H1 (cell line): ENCODE measurements around the gene MRPS27. TPM values are rescaled to one million over a fixed set of nuclear protein-coding genes. Genes with fewer than 3 reads are reported as not detected.

Source experiments
- CTCF ChIA-PET: fragments of 300-600 bp; sonication (Branson Sonifier 250); formaldehyde crosslinking; loops from one replicate; lab custom pipeline; 2021; ENCODE audit not compliant: partially characterized antibody; lab: Charles Lee
- POLR2A ChIA-PET: fragments of 300-600 bp; sonication (Branson Sonifier 250); formaldehyde crosslinking; loops from one replicate; lab custom pipeline; 2021; ENCODE audit warnings: inconsistent platforms; ENCODE audit not compliant: partially characterized antibody; lab: Charles Lee
- DNase-seq, 2 experiments: peaks; one replicate each; pipeline versions ENCODE4 v3.0.0 to v3.0.0-alpha.2; 2010 to 2022; ENCODE audit warnings: low spot score in 2 of 2, low read depth in 1 of 2, mixed read lengths in 1 of 2
- FAIRE-seq: peaks from 2 replicates; lab custom pipeline; 2011; peaks lifted over from hg19 to GRCh38; lab: Jason Lieb, UNC
- H2AFZ ChIP-seq: 2 replicates; pipeline ENCODE4 v1.8.1; 2012; ENCODE audit warnings: low read length, inconsistent platforms
- H2AK5ac ChIP-seq: 2 replicates; pipeline ENCODE4 v1.6.1; 2013; ENCODE audit warnings: low read depth, low read length
- H2BK120ac ChIP-seq: replicated peaks from 2 replicates; pipeline ENCODE3; 2013; ENCODE audit warnings: low read depth, low read length, inconsistent platforms
- H2BK12ac ChIP-seq: 2 replicates; pipeline ENCODE4 v1.6.1; 2013; ENCODE audit warnings: low read depth, low read length
- H2BK15ac ChIP-seq: 2 replicates; pipeline ENCODE4 v1.6.1; 2013; ENCODE audit warnings: low read length
- H2BK20ac ChIP-seq: 2 replicates; pipeline ENCODE4 v1.6.1; 2013; ENCODE audit warnings: low read length
- H2BK5ac ChIP-seq: 2 replicates; pipeline ENCODE4 v1.6.1; 2013; ENCODE audit warnings: low read depth, low read length
- H3K14ac ChIP-seq: 2 replicates; pipeline ENCODE4 v1.6.1; 2013; ENCODE audit warnings: inconsistent platforms; ENCODE audit not compliant: insufficient read length
- H3K18ac ChIP-seq: 2 replicates; pipeline ENCODE4 v1.6.1; 2013; ENCODE audit warnings: low read length; ENCODE audit errors: extremely low read depth
- H3K23ac ChIP-seq: 2 replicates; pipeline ENCODE4 v1.6.1; 2013; ENCODE audit warnings: inconsistent platforms; ENCODE audit not compliant: insufficient read length
- H3K23me2 ChIP-seq: 2 replicates; pipeline ENCODE4 v1.6.1; 2013; ENCODE audit warnings: low read depth, low read length
- H3K27ac ChIP-seq: 2 replicates; pipeline ENCODE4 v1.6.1; 2011; ENCODE audit warnings: low read depth, low read length, inconsistent platforms
- H3K27me3 ChIP-seq, 4 experiments: replicated peaks in 1 of 4; 1 replicate in 1 of 4; 2 replicates in 3 of 4; pipeline versions ENCODE4 v1.6.1 to v1.8.1; 2011 to 2013; ENCODE audit warnings: low read length in 3 of 4, mild to moderate bottlenecking in 3 of 4, inconsistent platforms in 2 of 4, mixed read lengths in 2 of 4, moderate library complexity in 1 of 4; ENCODE audit not compliant: control insufficient read depth in 3 of 4, insufficient read depth in 3 of 4; ENCODE audit errors: extremely low read depth in 1 of 4
- H3K36me3 ChIP-seq, 4 experiments: 2 replicates each; pipeline versions ENCODE4 v1.6.1 to v1.8.1; 2011 to 2013; ENCODE audit warnings: mild to moderate bottlenecking in 4 of 4, low read length in 3 of 4, moderate library complexity in 2 of 4, control low read depth in 1 of 4, inconsistent platforms in 1 of 4; ENCODE audit not compliant: insufficient read depth in 4 of 4, control insufficient read depth in 2 of 4
- H3K4ac ChIP-seq: replicated peaks from 2 replicates; pipeline ENCODE3; 2013; ENCODE audit warnings: low read length, low read depth, mixed read lengths, inconsistent platforms; ENCODE audit not compliant: insufficient read length
- H3K4me1 ChIP-seq, 4 experiments: replicated peaks in 1 of 4; 1 replicate in 1 of 4; 2 replicates in 3 of 4; pipeline versions ENCODE4 v1.6.1 to v1.8.1; 2011 to 2013; ENCODE audit warnings: low read length in 3 of 4, inconsistent platforms in 2 of 4, mixed read lengths in 1 of 4; ENCODE audit not compliant: insufficient read depth in 4 of 4, control insufficient read depth in 3 of 4
- H3K4me2 ChIP-seq, 2 experiments: 2 replicates each; pipeline versions ENCODE4 v1.6.1 to v1.8.1; 2011 to 2013; ENCODE audit warnings: low read depth in 2 of 2, low read length in 2 of 2, control low read depth in 1 of 2, inconsistent platforms in 1 of 2, mild to moderate bottlenecking in 1 of 2; ENCODE audit not compliant: insufficient read depth in 1 of 2
- H3K4me3 ChIP-seq, 4 experiments: fragments of 200-600, 300-600 bp in 1 of 4; sonication (generic), shearing (Covaris generic), sonication (Bioruptor Twin) in 1 of 4; 2 replicates each; pipeline versions ENCODE4 v1.5.1 to v1.8.1; 2011 to 2016; ENCODE audit warnings: low read length in 4 of 4, low read depth in 3 of 4, control low read depth in 2 of 4, inconsistent platforms in 2 of 4, mild to moderate bottlenecking in 2 of 4, mixed read lengths in 1 of 4, moderate library complexity in 1 of 4; ENCODE audit not compliant: insufficient read depth in 2 of 4; ENCODE audit errors: extremely low read depth in 1 of 4
- H3K56ac ChIP-seq: replicated peaks from 2 replicates; pipeline ENCODE3; 2013; ENCODE audit warnings: low read depth, mild to moderate bottlenecking, mixed read lengths, low read length, inconsistent platforms; ENCODE audit not compliant: insufficient read length
- H3K79me1 ChIP-seq: 2 replicates; pipeline ENCODE4 v1.6.1; 2013; ENCODE audit warnings: low read depth, low read length, control low read depth
- H3K79me2 ChIP-seq, 2 experiments: 2 replicates each; pipeline versions ENCODE4 v1.6.1 to v1.8.1; 2012 to 2013; ENCODE audit warnings: low read length in 2 of 2, mild to moderate bottlenecking in 2 of 2, inconsistent platforms in 1 of 2; ENCODE audit not compliant: insufficient read depth in 2 of 2, control insufficient read depth in 1 of 2
- H3K9ac ChIP-seq, 4 experiments: replicated peaks in 1 of 4; 1 replicate in 1 of 4; 2 replicates in 3 of 4; pipeline versions ENCODE4 v1.6.1 to v1.8.1; 2011 to 2013; ENCODE audit warnings: low read depth in 3 of 4, low read length in 3 of 4, control low read depth in 2 of 4, mild to moderate bottlenecking in 2 of 4, moderate library complexity in 2 of 4, inconsistent platforms in 1 of 4; ENCODE audit errors: extremely low read depth in 1 of 4
- H3K9me3 ChIP-seq, 2 experiments: 2 replicates each; pipeline versions ENCODE4 v1.6.1 to v1.8.1; 2012 to 2013; ENCODE audit warnings: mild to moderate bottlenecking in 2 of 2, moderate library complexity in 2 of 2, control low read depth in 1 of 2, inconsistent platforms in 1 of 2, low read depth in 1 of 2, low read length in 1 of 2, mixed read lengths in 1 of 2; ENCODE audit not compliant: insufficient read depth in 2 of 2
- H4K20me1 ChIP-seq, 2 experiments: replicated peaks in 1 of 2; 2 replicates each; pipeline versions ENCODE3 to v1.8.1; 2011 to 2013; ENCODE audit warnings: inconsistent platforms in 2 of 2, low read length in 2 of 2, mild to moderate bottlenecking in 1 of 2; ENCODE audit not compliant: insufficient read depth in 2 of 2, control insufficient read depth in 1 of 2
- H4K5ac ChIP-seq: 2 replicates; pipeline ENCODE4 v1.6.1; 2013; ENCODE audit warnings: low read length, low read depth, mixed read lengths, inconsistent platforms; ENCODE audit not compliant: insufficient read length
- H4K8ac ChIP-seq: 2 replicates; pipeline ENCODE4 v1.8.0; 2013; ENCODE audit warnings: mild to moderate bottlenecking, moderate library complexity, low read length, inconsistent platforms; ENCODE audit not compliant: insufficient read depth; ENCODE audit errors: extremely low read depth
- H4K91ac ChIP-seq: replicated peaks from 2 replicates; pipeline ENCODE3; 2013; ENCODE audit warnings: low read length, mixed read lengths, inconsistent platforms; ENCODE audit not compliant: insufficient read length
- BACH1 ChIP-seq: IDR thresholded peaks from 2 replicates; pipeline ENCODE4 v1.6.1; 2012; ENCODE audit warnings: low read length, improper control_type of control experiment
- CREB1 ChIP-seq: IDR thresholded peaks from 2 replicates; pipeline ENCODE4 v1.6.1; 2012; ENCODE audit warnings: inconsistent platforms
- JUN ChIP-seq: IDR thresholded peaks from 2 replicates; pipeline ENCODE4 v1.6.1; 2011; ENCODE audit warnings: low read depth, mild to moderate bottlenecking, improper control_type of control experiment, low read length
- RAD21 ChIP-seq, 2 experiments: IDR thresholded peaks in 1 of 2; conservative IDR thresholded peaks in 1 of 2; 2 replicates each; pipeline ENCODE4 v1.6.1; 2011; ENCODE audit warnings: low read depth in 2 of 2, low read length in 2 of 2, improper control_type of control experiment in 1 of 2, inconsistent platforms in 1 of 2, mild to moderate bottlenecking in 1 of 2, moderate library complexity in 1 of 2
- TCF12 ChIP-seq: IDR thresholded peaks from 2 replicates; pipeline ENCODE4 v1.6.1; 2011; ENCODE audit warnings: low read depth, mild to moderate bottlenecking, low read length
- WGBS, 2 experiments: shearing (Covaris generic) in 1 of 2; methylation state at CpG; one replicate each; pipeline versions ENCODE4 v1.1.6 to v1.1.7; 2013 to 2015; ENCODE audit warnings: low lambda C conversion rate in 2 of 2, mixed read lengths in 2 of 2, inconsistent platforms in 1 of 2, low coverage in 1 of 2, missing lambda C conversion rate in 1 of 2; ENCODE audit not compliant: insufficient replicate concordance in 2 of 2, insufficient coverage in 1 of 2, insufficient read length in 1 of 2; ENCODE audit errors: extremely low coverage in 1 of 2, missing lambda C conversion rate in 1 of 2; 5-methylcytosine and 5-hydroxymethylcytosine counted together
- polyA plus RNA-seq, 7 experiments: library from polyadenylated mRNA; depleted of rRNA in 3 of 7; stranded (reverse) in 5 of 7; unstranded in 2 of 7; fragments of >200 nt in 5 of 7; fragments of 200-250 nt in 2 of 7; gene quantifications; 1 replicate in 5 of 7; 2 replicates in 1 of 7; 4 replicates in 1 of 7; pipeline versions ENCODE4 v1.2.1 to v1.2.3, GENCODE V29; 2011 to 2013; ENCODE audit warnings: missing spikeins in 2 of 7, mixed read lengths in 2 of 7
- total RNA-seq: library from RNA; stranded (reverse); fragmentation: NEBNext Ultra II Directional; extraction: Animal tissue kit (Norgen Biotek cat#: 25700); gene quantifications from 2 replicates; pipeline ENCODE4 v1.2.1, GENCODE V29; 2021

The MRPS27 gene
- total and polyA plus RNA-seq, 2 of the 8 experiments (the other 6 are each of a cell fraction or from before 2014, with no cell fraction given): 93.2 to 102 TPM

DNA sequence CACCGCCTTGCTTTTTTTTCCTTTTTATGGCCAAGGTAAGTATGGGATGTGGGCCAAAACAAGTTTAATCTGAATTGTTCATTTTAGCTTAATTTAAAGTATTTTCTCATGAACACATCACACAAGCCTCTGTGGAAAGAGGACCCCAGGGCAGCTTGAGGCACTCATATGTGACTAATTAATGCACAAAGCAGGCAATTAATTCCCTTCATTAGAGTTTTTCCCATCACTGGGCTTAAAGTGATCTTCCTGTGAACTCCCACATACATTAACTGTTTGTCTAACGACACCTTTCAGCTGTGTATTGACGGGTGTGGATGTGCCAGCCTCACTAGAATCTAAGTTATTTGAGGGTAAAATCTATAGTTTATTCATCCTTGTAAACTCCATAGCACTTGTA, 103.3 kb downstream of the MRPS27 start:
- no peaks in the 10 kb centered on the region for H3K79me1 ChIP-seq
- no peak overlapping the region for H2BK20ac ChIP-seq
- ChIA-PET CTCF (interaction anchor here (0.6 to 1.2 kb wide), 4 partner anchors 13 to 151 kb away, joined by 3 read pairs; no protein-coding TSS in a partner anchor), POLR2A (interaction anchor here (1.0 to 1.1 kb wide), 2 partner anchors 9 to 22 kb away, joined by 3 to 4 read pairs; no protein-coding TSS in a partner anchor)
- no peak overlapping the region for H3K4me3 ChIP-seq
- no peak overlapping the region for H2BK12ac ChIP-seq
- no peaks in the 10 kb centered on the region for H4K20me1 ChIP-seq
- H4K8ac ChIP-seq: no peak overlapping the region
- H3K23ac ChIP-seq: no peak overlapping the region
- H3K56ac ChIP-seq: no peak overlapping the region
- H3K27me3 ChIP-seq: peaks cover 0 to 2% (median 0%) of the 10 kb centered on the region in 4 experiments; a peak in 1 of 7 replicates
- no peak overlapping the region for H2AFZ ChIP-seq
- H3K14ac ChIP-seq: no peak overlapping the region
- no peak overlapping the region for H3K18ac ChIP-seq
- no peak for FAIRE-seq
- no peak for DNase-seq
- no peak overlapping the region for H4K5ac ChIP-seq
- no peak overlapping the region for H2BK5ac ChIP-seq
- peaks cover 18 to 37% (median 31%) of the 10 kb centered on the region in 4 experiments; a peak in 7 of 8 replicates for H3K36me3 ChIP-seq
- H2BK120ac ChIP-seq: no peak overlapping the region
- no peak overlapping the region for H2BK15ac ChIP-seq
- H2AK5ac ChIP-seq: no peak overlapping the region
- H3K4me1 ChIP-seq: peaks cover 0 to 7% (median 3%) of the 10 kb centered on the region in 4 experiments; a peak in 2 of 7 replicates
- H3K9ac ChIP-seq: no peak overlapping the region
- no peak overlapping the region for H3K27ac ChIP-seq
- no peaks in the 10 kb centered on the region for H3K9me3 ChIP-seq
- H3K79me2 ChIP-seq: no peaks in the 10 kb centered on the region
- 94% methylated on average over 3 of the region's 3 CpGs; no CpG with 5 or more reads in 1 of the 2 experiments for WGBS, 2 experiments
- no peaks in the 10 kb centered on the region for H3K23me2 ChIP-seq
- H3K4me2 ChIP-seq: no peak overlapping the region
- no peak overlapping the region for H3K4ac ChIP-seq
- no peak overlapping the region for H4K91ac ChIP-seq
- TF ChIP-seq TCF12 (no peak), JUN (no peak), RAD21 (IDR thresholded peaks at IDR 0.05 in 1 of 2, conservative IDR thresholded peaks at IDR 0.05 in 1 of 2; ENCODE audit: low read depth in 2 of 2, low read length in 2 of 2) (no peak), BACH1 (no peak), CREB1 (no peak)
